OCI-LY1 (cell line): ENCODE results near the gene IGF2BP1.

Source experiments
- H2AFZ ChIP-seq: fragments of 200-600 bp; sonication (generic), shearing (Covaris generic); 2 replicates; pipeline ENCODE4 v1.6.0; 2014; ENCODE audit warnings: antibody characterized with exemption, mild to moderate bottlenecking, low read length
- H3F3A ChIP-seq: fragments of 200-600 bp; sonication (generic), shearing (Covaris generic); 2 replicates; pipeline ENCODE4 v1.6.0; 2014; ENCODE audit warnings: mild to moderate bottlenecking, antibody characterized with exemption, low read length, moderate library complexity; ENCODE audit not compliant: insufficient read depth
- H3K27ac ChIP-seq: fragments of 200-600 bp; sonication (generic); 2 replicates; pipeline ENCODE4 v1.5.1; 2014; ENCODE audit warnings: low read length, mixed run types, mild to moderate bottlenecking, low read depth; ENCODE audit not compliant: poor library complexity, severe bottlenecking
- H3K27me3 ChIP-seq: fragments of 200-600 bp; sonication (generic); 2 replicates; pipeline ENCODE4 v1.6.0; 2014; ENCODE audit warnings: antibody characterized with exemption, mild to moderate bottlenecking, low read length, moderate library complexity; ENCODE audit not compliant: insufficient read depth
- H3K36me3 ChIP-seq: fragments of 200-600 bp; sonication (generic); 2 replicates; pipeline ENCODE4 v1.6.1; 2014; ENCODE audit warnings: mild to moderate bottlenecking, antibody characterized with exemption, low read length, moderate library complexity, mixed read lengths; ENCODE audit not compliant: insufficient read depth
- H3K4me1 ChIP-seq: fragments of 200-600 bp; sonication (generic); 2 replicates; pipeline ENCODE4 v1.5.1; 2014; ENCODE audit warnings: mild to moderate bottlenecking, low read length, moderate library complexity; ENCODE audit not compliant: insufficient read depth, severe bottlenecking
- H3K4me2 ChIP-seq: fragments of 200-600 bp; sonication (generic), shearing (Covaris generic); 2 replicates; pipeline ENCODE4 v1.6.1; 2014; ENCODE audit warnings: low read length
- H3K4me3 ChIP-seq: fragments of 200-600 bp; sonication (generic); 2 replicates; pipeline ENCODE4 v1.5.1; 2014; ENCODE audit warnings: low read length, low read depth, mild to moderate bottlenecking, mixed read lengths; ENCODE audit not compliant: poor library complexity, severe bottlenecking
- H3K79me2 ChIP-seq: fragments of 200-600 bp; shearing (Covaris generic); 2 replicates; pipeline ENCODE4 v1.6.1; 2016; ENCODE audit warnings: mixed run types, low read length, mixed read lengths; ENCODE audit not compliant: insufficient read depth
- H3K9ac ChIP-seq: fragments of 200-600 bp; sonication (generic), shearing (Covaris generic); 2 replicates; pipeline ENCODE4 v1.6.1; 2014; ENCODE audit warnings: mild to moderate bottlenecking, low read length, mixed read lengths
- H3K9me2 ChIP-seq: fragments of 200-600 bp; sonication (generic), shearing (Covaris generic); 2 replicates; pipeline ENCODE4 v1.6.1; 2014; ENCODE audit warnings: low read depth, mild to moderate bottlenecking, low read length, mixed read lengths
- H3K9me3 ChIP-seq: fragments of 200-600 bp; shearing (Covaris generic); 2 replicates; pipeline ENCODE4 v1.6.1; 2014; ENCODE audit warnings: low read length, mixed read lengths
- H4K20me1 ChIP-seq: fragments of 200-600 bp; sonication (generic), shearing (Covaris generic); 2 replicates; pipeline ENCODE4 v1.6.0; 2016; ENCODE audit warnings: mild to moderate bottlenecking, low read length; ENCODE audit not compliant: insufficient read depth
- CTCF ChIP-seq: fragments of 200-600 bp; sonication (generic), shearing (Covaris generic); IDR thresholded peaks from 2 replicates; pipeline ENCODE4 v1.5.1; 2017; ENCODE audit warnings: mild to moderate bottlenecking, antibody characterized with exemption, low read length, moderate library complexity, mixed read lengths
- EZH2 ChIP-seq: fragments of 200-600 bp; sonication (generic), shearing (Covaris generic); IDR thresholded peaks from 2 replicates; pipeline ENCODE4 v1.8.0; 2017; ENCODE audit warnings: borderline replicate concordance, mixed run types, mild to moderate bottlenecking, antibody characterized with exemption, low read length, moderate library complexity, mixed read lengths

Gene IGF2BP1

GRCh38 chr17:48997827-48998586 is 822 bp downstream of the IGF2BP1 start:
- no peak for TF ChIP-seq EZH2
- no peak for TF ChIP-seq CTCF
- Histone ChIP-seq H3K27me3 (no peaks in the 10 kb centered on the region), H3F3A (no peaks in the 10 kb centered on the region), H3K9me3 (no peaks in the 10 kb centered on the region), H3K9ac (peak overlapping the region; percentile 85), H3K79me2 (peaks cover 47% of the 10 kb centered on the region), H2AFZ (no peak overlapping the region), H3K4me3 (peak overlapping the region; percentile 89), H3K36me3 (peaks cover 3% of the 10 kb centered on the region; the same call in 1 of the 2 replicates), H4K20me1 (no peaks in the 10 kb centered on the region), H3K27ac (peak overlapping the region; percentile 74), H3K4me2 (peak overlapping the region; percentile 76), H3K4me1 (peaks cover 38% of the 10 kb centered on the region), H3K9me2 (no peaks in the 10 kb centered on the region)

GRCh38 chr17:48998587-48999440 is 1.6 kb downstream of the IGF2BP1 start:
- Histone ChIP-seq H3K9me3 (no peaks in the 10 kb centered on the region), H3F3A (no peaks in the 10 kb centered on the region), H3K4me3 (peak overlapping the region; percentile 89), H3K79me2 (peaks cover 54% of the 10 kb centered on the region), H3K4me2 (peak overlapping the region; percentile 76), H3K36me3 (peaks cover 3% of the 10 kb centered on the region; the same call in 1 of the 2 replicates), H3K9ac (peak overlapping the region; percentile 85), H2AFZ (no peak overlapping the region), H3K27ac (peak overlapping the region; percentile 74), H3K9me2 (no peaks in the 10 kb centered on the region), H3K4me1 (peaks cover 45% of the 10 kb centered on the region), H4K20me1 (no peaks in the 10 kb centered on the region), H3K27me3 (no peaks in the 10 kb centered on the region)
- no peak for TF ChIP-seq EZH2

GRCh38 chr17:49000943-49001342 is 3.8 kb downstream of the IGF2BP1 start:
- H2AFZ ChIP-seq: no peak overlapping the region
- peaks cover 10% of the 10 kb centered on the region; the same call in 1 of the 2 replicates for H3K36me3 ChIP-seq
- H3K27me3 ChIP-seq: no peaks in the 10 kb centered on the region

More at GRCh38 chr17:49000943-49001342, 3.8 kb downstream of the IGF2BP1 start:
- peak overlapping the region; percentile 89 for H3K4me3 ChIP-seq
- no peak for TF ChIP-seq CTCF
- no peak for TF ChIP-seq EZH2
- peaks cover 39% of the 10 kb centered on the region for H3K4me1 ChIP-seq
- H3K27ac ChIP-seq: no peak overlapping the region
- H3K9me3 ChIP-seq: no peaks in the 10 kb centered on the region
- no peaks in the 10 kb centered on the region for H3K9me2 ChIP-seq
- peaks cover 60% of the 10 kb centered on the region for H3K79me2 ChIP-seq
- peak overlapping the region; percentile 6; the same call in 1 of the 2 replicates for H3K9ac ChIP-seq
- H3F3A ChIP-seq: no peaks in the 10 kb centered on the region
- H4K20me1 ChIP-seq: no peaks in the 10 kb centered on the region
- peak overlapping the region; percentile 76 for H3K4me2 ChIP-seq
